HEK293 (cell line): ENCODE results near the gene HTR2C.

Source experiments
- CTCF ChIP-seq: fragments of 450-650 bp; formaldehyde crosslinking; IDR thresholded peaks from 2 replicates; pipeline ENCODE4 v1.5.1; 2016; ENCODE audit warnings: missing biosample characterization, missing genetic modification characterization
- GLIS1 ChIP-seq: fragments of 450-650 bp; formaldehyde crosslinking; IDR thresholded peaks from 2 replicates; pipeline ENCODE4 v1.5.1; 2016; ENCODE audit warnings: missing biosample characterization, missing genetic modification characterization
- HOXC10 ChIP-seq: sonication (generic); formaldehyde crosslinking; IDR thresholded peaks from 2 replicates; pipeline ENCODE4 v1.8.1; 2023; ENCODE audit warnings: mild to moderate bottlenecking, missing genetic modification reagents
- REST ChIP-seq: fragments of 450-650 bp; formaldehyde crosslinking; IDR thresholded peaks from 2 replicates; pipeline ENCODE4 v1.5.1; 2016; ENCODE audit warnings: missing biosample characterization, missing genetic modification characterization
- YY2 ChIP-seq: fragments of 450-650 bp; formaldehyde crosslinking; IDR thresholded peaks from 2 replicates; pipeline ENCODE4 v1.5.1; 2016; ENCODE audit warnings: missing biosample characterization, missing genetic modification characterization
- ZBTB1 ChIP-seq: fragments of 450-650 bp; formaldehyde crosslinking; IDR thresholded peaks from 2 replicates; pipeline ENCODE4 v1.5.1; 2016; ENCODE audit warnings: missing biosample characterization, missing genetic modification characterization
- ZNF121 ChIP-seq: fragments of 450-650 bp; formaldehyde crosslinking; IDR thresholded peaks from 2 replicates; pipeline ENCODE4 v1.5.1; 2016; ENCODE audit warnings: missing biosample characterization, missing genetic modification characterization
- ZNF157 ChIP-seq: fragments of 450-650 bp; formaldehyde crosslinking; IDR thresholded peaks from 2 replicates; pipeline ENCODE4 v1.5.1; 2016; ENCODE audit warnings: missing biosample characterization, missing genetic modification characterization
- ZNF214 ChIP-seq: fragments of 450-650 bp; formaldehyde crosslinking; IDR thresholded peaks from 2 replicates; pipeline ENCODE4 v1.5.1; 2017; ENCODE audit warnings: missing biosample characterization, mild to moderate bottlenecking, missing genetic modification characterization, borderline replicate concordance
- ZNF510 ChIP-seq: fragments of 450-650 bp; formaldehyde crosslinking; IDR thresholded peaks from 2 replicates; pipeline ENCODE4 v1.5.1; 2018; ENCODE audit warnings: mild to moderate bottlenecking, missing genetic modification characterization, missing biosample characterization; ENCODE audit not compliant: insufficient replicate concordance
- ZNF521 ChIP-seq: fragments of 450-650 bp; formaldehyde crosslinking; IDR thresholded peaks from 2 replicates; pipeline ENCODE4 v1.5.1; 2017; ENCODE audit warnings: missing biosample characterization, mild to moderate bottlenecking, missing genetic modification characterization

- TF ChIP-seq CTCF (tag by site-specific recombination) = no peak
- no peak for TF ChIP-seq ZNF510
- TF ChIP-seq REST (tag by site-specific recombination) = no peak
- TF ChIP-seq ZBTB1 (tag by site-specific recombination) = no peak
- TF ChIP-seq ZNF214 (tag by site-specific recombination) = no peak
- no peak for TF ChIP-seq HOXC10
- no peak for TF ChIP-seq ZNF121 (tag by site-specific recombination)
- no peak for TF ChIP-seq ZNF521 (tag by site-specific recombination)
- TF ChIP-seq GLIS1 = no peak
- no peak for TF ChIP-seq ZNF157 (tag by site-specific recombination)
- TF ChIP-seq YY2 (tag by site-specific recombination) = no peak
Observed at GRCh38 chrX:114889481-114889880, 305.6 kb downstream of the HTR2C start.
